HepG2 (cell line): ENCODE measurements around the gene USP7. TPM values are rescaled to one million over a fixed set of nuclear protein-coding genes. Genes with fewer than 3 reads are reported as not detected.
A peak's percentile ranks its signal among the peaks of the same experiment; 100 is the strongest.

Source experiments
- FOXA3 ChIP-seq: IDR thresholded peaks from 2 replicates; pipeline ENCODE4 v1.6.1; 2016; ENCODE audit warnings: missing genetic modification reagents, missing compliant biosample characterization
- MXD4 ChIP-seq: IDR thresholded peaks from 2 replicates; pipeline ENCODE4 v1.6.1; 2016; ENCODE audit warnings: mild to moderate bottlenecking, missing biosample characterization, missing genetic modification reagents
- NFE2L1 ChIP-seq: sonication (generic); formaldehyde crosslinking; IDR thresholded peaks from 2 replicates; pipeline ENCODE4 v1.4.0; 2020; ENCODE audit warnings: missing genetic modification reagents, mild to moderate bottlenecking, borderline replicate concordance
- POLR2G ChIP-seq: fragments of 200-400 bp; formaldehyde crosslinking; IDR thresholded peaks from 2 replicates; pipeline ENCODE4 v1.6.1; 2018; ENCODE audit warnings: mild to moderate bottlenecking, low read depth, low read length, moderate library complexity
- SMAD1 ChIP-seq: sonication (generic); formaldehyde crosslinking; IDR thresholded peaks from 2 replicates; pipeline ENCODE4 v1.4.0; 2020; ENCODE audit warnings: missing genetic modification reagents, low read depth, mild to moderate bottlenecking, borderline replicate concordance
- ZBTB4 ChIP-seq: sonication (generic); formaldehyde crosslinking; IDR thresholded peaks from 2 replicates; pipeline ENCODE4 v1.4.0; 2020; ENCODE audit warnings: missing genetic modification reagents, mild to moderate bottlenecking, borderline replicate concordance
- ZNF142 ChIP-seq: sonication (generic); formaldehyde crosslinking; IDR thresholded peaks from 2 replicates; pipeline ENCODE4 v1.4.0; 2020; ENCODE audit warnings: missing genetic modification reagents
- ZNF747 ChIP-seq: sonication (generic); formaldehyde crosslinking; IDR thresholded peaks from 2 replicates; pipeline ENCODE4 v1.8.1; 2023; ENCODE audit warnings: missing genetic modification reagents, mild to moderate bottlenecking, borderline replicate concordance
- ZNF775 ChIP-seq: sonication (generic); formaldehyde crosslinking; IDR thresholded peaks from 2 replicates; pipeline ENCODE4 v1.4.0; 2020; ENCODE audit warnings: missing genetic modification reagents, mild to moderate bottlenecking, moderate library complexity, borderline replicate concordance
- ZNF782 ChIP-seq: sonication (generic); formaldehyde crosslinking; IDR thresholded peaks from 2 replicates; pipeline ENCODE4 v1.4.0; 2020; ENCODE audit warnings: missing genetic modification reagents, mild to moderate bottlenecking, borderline replicate concordance
- polyA plus RNA-seq, 8 experiments: library from polyadenylated mRNA; depleted of rRNA in 3 of 8; stranded (reverse) in 7 of 8; unstranded in 1 of 8; fragments of >200 nt; fragmentation: Illumina TruSeq in 4 of 8; extraction: Trizol in 4 of 8; gene quantifications; 2 replicates each; pipeline versions ENCODE4 v1.2.1 to v1.2.3, GENCODE V29; 2011 to 2016; ENCODE audit warnings: low read depth in 4 of 8, missing spikeins in 1 of 8, mixed read lengths in 1 of 8; ENCODE audit not compliant: insufficient read depth in 1 of 8
- total RNA-seq, 5 experiments: library from RNA; depleted of rRNA; stranded (reverse); fragments of >200 nt; fragmentation: Illumina TruSeq; extraction: Trizol; gene quantifications; 2 replicates each; pipeline ENCODE4 v1.2.3, GENCODE V29; 2016; ENCODE audit warnings: low read depth in 1 of 5
- TF ChIP-seq, protein P1 (sequence below): sonication (generic); formaldehyde crosslinking; IDR thresholded peaks from 2 replicates; pipeline ENCODE4 v1.4.0; 2020; ENCODE audit warnings: missing genetic modification reagents

USP7 gene
- total and polyA plus RNA-seq, 2 of the 13 experiments (the other 11 are each of a cell fraction or from before 2014, with no cell fraction given): 52.5 to 173 TPM

- TF ChIP-seq ZBTB4 (peak; percentile 99), ZNF782 (CRISPR knock-in tag) (peak; percentile 86), FOXA3 (peak; percentile 93), SMAD1 (no peak), MXD4 (peak; percentile 90), ZNF775 (CRISPR knock-in tag) (no peak; the same call in none of the 2 replicates), ZNF747 (CRISPR knock-in tag) (peak; percentile 100), ZNF142 (peak; percentile 72; the same call in 1 of the 2 replicates), POLR2G (peak; percentile 82), NFE2L1 (CRISPR knock-in tag) (peak; percentile 66; the same call in 1 of the 2 replicates)
- TF ChIP-seq, protein P1, sequence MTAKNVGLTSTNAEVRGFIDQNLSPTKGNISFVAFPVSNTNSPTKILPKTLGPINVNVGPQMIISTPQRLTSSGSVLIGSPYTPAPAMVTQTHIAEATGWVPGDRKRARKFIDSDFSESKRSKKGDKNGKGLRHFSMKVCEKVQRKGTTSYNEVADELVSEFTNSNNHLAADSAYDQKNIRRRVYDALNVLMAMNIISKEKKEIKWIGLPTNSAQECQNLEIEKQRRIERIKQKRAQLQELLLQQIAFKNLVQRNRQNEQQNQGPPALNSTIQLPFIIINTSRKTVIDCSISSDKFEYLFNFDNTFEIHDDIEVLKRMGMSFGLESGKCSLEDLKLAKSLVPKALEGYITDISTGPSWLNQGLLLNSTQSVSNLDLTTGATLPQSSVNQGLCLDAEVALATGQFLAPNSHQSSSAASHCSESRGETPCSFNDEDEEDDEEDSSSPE: peak; percentile 60
Measured at GRCh38 chr16:8863594-8864424, 99.9 kb downstream of the USP7 start (continued).
